DMS79 treated with DMSO at 0.1 percent for 48 hours (cell line): ENCODE measurements around the gene VAMP4.
"Not testable (repeated sequence)": the region's sequence is repeated elsewhere in the genome, so short reads cannot be mapped to it uniquely, and the experiment has no call there.

Source experiments
- DNase-seq: peaks from one replicate; lab custom pipeline; 2025; lab: John Stamatoyannopoulos, UW

The VAMP4 gene

GRCh38 chr1:171695772-171696171 is 46.1 kb downstream of the VAMP4 start:
- DNase-seq: not testable (repeated sequence)

GRCh38 chr1:171693541-171693940 is 48.3 kb downstream of the VAMP4 start:
- not testable (repeated sequence) for DNase-seq

GRCh38 chr1:171683870-171684269 is 58.0 kb downstream of the VAMP4 start:
- no peak for DNase-seq

GRCh38 chr1:171680339-171680738 is 61.5 kb downstream of the VAMP4 start:
- no peak for DNase-seq

GRCh38 chr1:171676823-171677222 is 65.0 kb downstream of the VAMP4 start:
- DNase-seq: no peak

GRCh38 chr1:171674431-171675405 is 67.1 kb downstream of the VAMP4 start:
- no peak for DNase-seq

GRCh38 chr1:171670739-171671138 is 71.1 kb downstream of the VAMP4 start:
- DNase-seq: no peak

GRCh38 chr1:171668372-171668771 is 73.5 kb downstream of the VAMP4 start:
- DNase-seq: no peak

GRCh38 chr1:171666114-171666769 is 75.6 kb downstream of the VAMP4 start:
- DNase-seq: no peak

GRCh38 chr1:171664976-171665375 is 76.9 kb downstream of the VAMP4 start:
- DNase-seq: no peak

GRCh38 chr1:171663854-171664575 is 77.8 kb downstream of the VAMP4 start:
- DNase-seq: no peak

- no peak for DNase-seq
Observed at GRCh38 chr1:171663036-171663853, 78.6 kb downstream of the VAMP4 start.

- DNase-seq: no peak
Observed at GRCh38 chr1:171661076-171661650, 80.7 kb downstream of the VAMP4 start.

- DNase-seq: not testable (repeated sequence)
Observed at GRCh38 chr1:171656206-171656605, 85.7 kb downstream of the VAMP4 start.

GRCh38 chr1:171655746-171656116 is 86.1 kb downstream of the VAMP4 start:
- DNase-seq: no peak

GRCh38 chr1:171654942-171655745 is 86.7 kb downstream of the VAMP4 start:
- DNase-seq: no peak

GRCh38 chr1:171654201-171654941 is 87.5 kb downstream of the VAMP4 start:
- no peak for DNase-seq

GRCh38 chr1:171653796-171654195 is 88.1 kb downstream of the VAMP4 start:
- DNase-seq: no peak

GRCh38 chr1:171652234-171652822 is 89.5 kb downstream of the VAMP4 start, which contains the start of gene MYOC:
Gene MYOC (minus strand): TSS chr1:171652688. CDS start chr1:171652611, 77 bp downstream.
- DNase-seq: no peak
